Measurements from ENCODE around the gene TANC2.
"Not testable (repeated sequence)": the region's sequence is repeated elsewhere in the genome, so short reads cannot be mapped to it uniquely, and the experiment has no call there.

Gene TANC2

GRCh38 chr17:62964506-62964905 is 1.5 kb upstream of the TANC2 start:
- no peak for DNase-seq (ENCODE audit: low read depth)

DNA sequence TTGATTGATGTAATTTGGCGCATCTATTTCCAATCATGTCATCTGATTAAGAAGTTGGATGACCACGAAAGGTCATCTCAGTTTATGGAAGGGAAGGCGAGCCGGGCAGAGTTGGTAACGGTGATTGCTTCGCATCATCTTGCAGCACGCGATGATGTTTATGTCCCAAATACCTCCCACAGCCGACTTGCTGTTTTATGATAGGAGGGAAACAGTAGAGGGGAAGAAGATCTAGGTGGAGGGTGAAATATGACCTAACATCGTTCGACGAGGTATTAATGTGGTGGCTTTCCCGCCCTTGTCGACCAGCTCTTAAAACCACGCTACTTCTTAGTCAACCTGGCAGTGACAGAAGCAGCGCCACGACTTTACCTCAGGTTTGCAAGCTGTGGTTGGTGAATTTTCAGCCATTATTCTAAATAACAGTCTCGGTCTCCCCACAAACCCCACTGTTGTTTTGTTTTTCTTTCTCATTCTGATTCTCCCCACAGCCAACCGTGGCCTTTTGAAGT is 805 bp upstream of the TANC2 start:
- no peak for DNase-seq (ENCODE audit: low read depth)

DNA sequence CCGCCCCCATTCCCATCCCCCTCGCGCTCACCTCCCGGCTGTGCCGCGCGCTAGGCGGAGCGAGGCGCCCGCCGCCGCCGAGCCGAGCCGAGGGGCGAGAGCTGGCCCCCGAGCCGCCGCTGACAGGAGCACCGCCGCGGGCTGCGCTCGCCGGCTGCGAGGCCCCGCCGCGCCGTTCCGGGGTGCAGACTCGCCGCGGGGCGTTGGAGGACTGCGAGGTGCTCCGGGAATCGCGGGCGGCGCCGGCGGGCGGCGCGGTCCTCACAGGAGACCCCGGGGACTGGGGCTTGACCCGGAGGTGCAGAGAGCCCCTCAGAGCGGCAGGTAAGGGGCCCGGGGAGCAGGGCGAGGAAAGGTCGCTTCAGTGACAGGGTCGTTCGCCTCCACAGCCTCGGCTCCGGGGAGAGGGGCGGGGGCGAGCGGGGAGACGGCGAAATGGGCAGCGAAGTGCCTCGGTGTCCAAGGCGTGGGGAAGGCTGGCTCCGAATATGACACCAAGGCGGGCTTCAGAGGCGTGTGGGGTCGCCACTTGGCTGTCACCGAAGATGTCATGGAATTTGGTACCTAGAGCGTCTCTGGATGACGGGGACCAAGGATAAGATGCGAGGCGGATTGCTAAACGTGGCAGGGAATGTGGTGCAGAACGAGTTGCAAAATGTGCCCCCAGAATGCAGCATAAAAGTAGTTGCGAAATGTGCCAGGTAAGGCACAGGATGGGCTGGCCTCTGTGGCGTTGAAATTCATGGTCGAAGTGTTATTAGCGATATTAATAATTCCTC is 580 bp downstream of the TANC2 start:
- peak; percentile 36 for DNase-seq (ENCODE audit: low read depth)

- no peak for DNase-seq (ENCODE audit: low read depth)
Observed at GRCh38 chr17:62967205-62967529, 1.1 kb downstream of the TANC2 start.

GRCh38 chr17:62968445-62968923 is 2.4 kb downstream of the TANC2 start:
- peak; percentile 95 for DNase-seq (ENCODE audit: low read depth)

DNA sequence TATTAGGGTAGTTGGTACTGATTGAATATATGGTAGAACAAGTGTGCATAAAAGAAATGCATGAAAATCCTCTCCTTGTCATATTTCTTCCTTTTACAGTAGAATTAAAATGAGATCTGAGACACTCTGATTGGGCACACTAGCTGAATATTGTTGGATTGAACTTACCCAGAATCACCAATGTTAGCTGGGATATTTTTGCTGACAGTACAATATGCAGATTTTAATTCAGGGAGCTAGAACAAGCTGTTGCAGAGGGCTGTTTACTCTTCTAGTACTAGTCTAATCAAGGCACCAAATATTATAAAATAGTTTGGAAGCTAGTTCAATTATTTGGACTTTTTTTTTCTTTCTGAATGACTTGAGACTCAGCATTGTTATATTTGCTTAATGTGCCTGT is 4.6 kb downstream of the TANC2 start:
- DNase-seq (ENCODE audit: low read depth) = no peak

- no peak for DNase-seq (ENCODE audit: low read depth)
Observed at GRCh38 chr17:62971853-62972252, 5.8 kb downstream of the TANC2 start.

DNA sequence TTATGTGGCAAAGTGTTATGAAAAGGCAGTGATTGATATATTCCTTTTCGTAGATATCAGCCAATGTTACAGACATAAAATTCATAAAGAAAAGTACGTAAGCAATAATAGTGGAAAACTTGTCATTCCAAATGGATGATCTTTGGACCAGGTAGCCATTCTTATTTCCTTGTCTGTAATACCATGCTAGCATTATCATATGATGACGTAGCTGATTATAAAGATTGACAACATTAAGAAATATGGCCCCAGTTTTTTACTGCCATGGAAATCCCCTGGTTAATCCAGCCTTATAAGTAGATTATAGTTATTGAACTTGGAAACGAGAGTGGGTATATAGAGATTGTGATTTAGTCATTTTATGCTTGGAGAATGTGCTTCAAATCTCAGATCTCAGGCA is 8.8 kb downstream of the TANC2 start:
- DNase-seq (ENCODE audit: low read depth) = no peak

GRCh38 chr17:62975206-62975605 is 9.2 kb downstream of the TANC2 start:
- no peak for DNase-seq (ENCODE audit: low read depth)

- DNase-seq (ENCODE audit: low read depth) = not testable (repeated sequence)
Observed at GRCh38 chr17:62976643-62977231, 10.7 kb downstream of the TANC2 start.

GRCh38 chr17:62980842-62981241 is 14.8 kb downstream of the TANC2 start:
- DNase-seq (ENCODE audit: low read depth) = no peak

DNA sequence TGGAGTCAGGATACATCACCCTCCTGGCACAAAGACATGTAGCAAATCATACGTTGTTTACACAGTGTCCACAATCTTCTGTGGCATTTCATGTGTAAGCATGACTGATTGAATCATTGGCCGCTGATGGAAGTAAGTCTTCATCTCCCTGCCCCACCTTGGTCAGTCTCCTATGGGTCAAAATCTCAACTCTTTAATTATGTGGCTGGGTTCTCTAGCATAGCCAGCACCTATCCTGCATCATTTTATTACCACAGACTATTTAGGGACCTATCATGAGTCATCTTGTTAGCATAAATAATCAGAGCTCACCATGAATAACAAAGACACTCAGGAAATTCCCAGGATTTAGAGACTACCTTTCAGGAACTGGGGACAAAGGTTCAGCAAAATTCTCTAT is 15.9 kb downstream of the TANC2 start:
- DNase-seq (ENCODE audit: low read depth) = peak; percentile 36

DNA sequence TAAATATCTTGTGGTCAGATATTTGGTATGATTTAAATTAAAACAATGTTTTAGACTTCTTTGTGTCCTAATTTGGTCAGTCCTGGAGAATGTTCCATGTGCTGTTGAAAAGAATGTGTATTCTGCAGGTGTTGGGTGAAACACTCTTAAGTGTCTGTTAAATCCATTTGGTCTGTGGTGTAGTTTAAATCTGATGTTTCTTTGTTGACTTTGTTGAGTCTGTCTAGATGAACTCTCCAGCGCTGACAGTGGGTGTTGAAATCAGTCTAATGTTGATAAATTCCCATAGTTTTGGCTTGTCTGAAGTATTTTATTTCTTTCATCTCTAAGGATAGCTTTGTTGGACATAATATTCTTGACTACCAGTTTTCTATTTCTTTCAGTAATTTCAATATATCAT is 18.8 kb downstream of the TANC2 start:
- DNase-seq (ENCODE audit: low read depth) = peak; percentile 66

DNA sequence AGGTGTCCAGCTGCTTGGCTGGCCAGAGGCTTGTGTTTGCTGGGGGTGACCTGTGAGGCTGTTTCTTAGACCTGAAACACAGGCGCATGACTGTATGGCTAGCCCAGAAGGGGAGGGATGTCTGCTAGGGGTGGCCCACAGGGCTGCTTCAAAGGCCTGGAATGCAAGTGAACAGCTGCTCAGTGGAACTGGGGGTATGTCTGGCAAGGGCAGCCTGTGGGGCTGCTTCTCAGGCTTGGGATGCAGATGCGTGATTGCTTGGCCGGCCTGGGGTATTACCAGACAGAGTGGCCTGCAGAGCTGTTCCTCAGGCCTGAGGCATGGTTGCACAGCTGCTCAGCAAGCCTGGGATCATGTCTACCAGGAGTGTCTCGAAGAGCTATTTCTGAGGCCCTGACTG is 20.5 kb downstream of the TANC2 start:
- DNase-seq (ENCODE audit: low read depth) = peak; percentile 28

- no peak for DNase-seq (ENCODE audit: low read depth)
Observed at GRCh38 chr17:62987136-62987535, 21.1 kb downstream of the TANC2 start.

- no peak for DNase-seq (ENCODE audit: low read depth)
Observed at GRCh38 chr17:62989501-62989900, 23.5 kb downstream of the TANC2 start.

- peak; percentile 48 for DNase-seq (ENCODE audit: low read depth)
Observed at GRCh38 chr17:62994931-62995330, 28.9 kb downstream of the TANC2 start.

GRCh38 chr17:62995377-62995885 is 29.4 kb downstream of the TANC2 start:
- peak; percentile 54 for DNase-seq (ENCODE audit: low read depth)

DNA sequence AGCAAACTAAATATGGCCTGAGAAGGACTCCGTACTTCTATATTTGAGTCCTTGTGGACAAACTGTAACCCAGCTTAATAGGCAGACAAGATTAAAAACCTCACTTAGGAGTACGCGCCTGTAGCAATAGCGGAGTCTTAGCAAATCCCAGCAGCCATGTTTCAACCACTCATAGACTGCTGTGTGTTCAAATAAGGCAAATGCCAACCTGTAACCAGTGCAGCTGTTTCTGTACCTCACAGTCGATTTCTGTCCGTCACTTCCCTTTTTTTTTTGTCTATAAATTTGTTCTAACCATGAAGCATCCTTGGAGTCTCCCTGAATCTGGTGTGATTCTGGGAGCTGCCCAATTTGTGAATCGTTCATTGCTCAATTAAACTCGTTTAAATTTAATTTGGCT is 30.2 kb downstream of the TANC2 start:
- DNase-seq (ENCODE audit: low read depth) = no peak

DNA sequence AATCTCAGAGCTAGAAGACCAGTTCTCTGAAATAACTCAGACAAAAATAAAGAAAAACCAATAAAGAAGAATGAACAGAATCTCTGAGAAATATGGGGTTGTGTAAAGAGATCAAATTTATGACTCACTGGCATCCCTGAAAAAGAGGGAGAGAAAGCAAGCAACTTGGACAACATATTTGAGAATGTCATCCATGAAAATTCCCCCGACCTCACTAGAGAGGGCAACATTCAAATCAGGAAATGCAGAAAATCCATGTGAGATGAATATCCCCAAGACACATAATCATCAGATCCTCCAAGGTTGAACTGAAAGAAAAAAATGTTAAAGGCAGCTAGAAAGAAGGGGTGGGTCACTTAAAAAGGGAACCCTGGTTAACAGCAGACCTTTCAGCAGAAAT is 32.1 kb downstream of the TANC2 start:
- peak; percentile 31 for DNase-seq (ENCODE audit: low read depth)

GRCh38 chr17:62998665-62999393 is 32.8 kb downstream of the TANC2 start:
- DNase-seq (ENCODE audit: low read depth) = peak; percentile 28

GRCh38 chr17:62999736-63000135 is 33.7 kb downstream of the TANC2 start:
- DNase-seq (ENCODE audit: low read depth) = no peak

Measured in iris pigment epithelial cell (primary cell).